ENCODE data around the gene KIF26A. TPM values are rescaled to one million over a fixed set of nuclear protein-coding genes. Genes with fewer than 3 reads are reported as not detected.

The KIF26A gene
- total RNA-seq, 2 experiments from 2014 or later, result 7.7 to 7.9 TPM

- no peak for DNase-seq
- CTCF ChIA-PET, result no interaction called here
- H3K4me3 Mint-ChIP-seq, result no peak overlapping the region
Observed at GRCh38 chr14:104112609-104113571, 25.5 kb upstream of the KIF26A start.

GRCh38 chr14:104113631-104114420, 24.6 kb upstream of the KIF26A start:
- Mint-ChIP-seq H3K27me3 (peaks cover 17% of the 10 kb centered on the region), H3K36me3 (ENCODE audit: low read depth) (no peaks in the 10 kb centered on the region), H3K4me3 (no peak overlapping the region), H3K9me3 (no peaks in the 10 kb centered on the region), H3K4me1 (no peaks in the 10 kb centered on the region), H3K27ac (no peak overlapping the region)
- DNase-seq, result no peak
- CTCF ChIA-PET, result no interaction called here
- POLR2A ChIA-PET, result no interaction called here

More at GRCh38 chr14:104112609-104113571, 25.5 kb upstream of the KIF26A start:
- POLR2A ChIA-PET, result no interaction called here
- H3K36me3 Mint-ChIP-seq (ENCODE audit: low read depth), result no peaks in the 10 kb centered on the region
- peaks cover 8% of the 10 kb centered on the region for H3K27me3 Mint-ChIP-seq
- no peaks in the 10 kb centered on the region for H3K4me1 Mint-ChIP-seq
- H3K9me3 Mint-ChIP-seq, result no peaks in the 10 kb centered on the region
- no peak overlapping the region for H3K27ac Mint-ChIP-seq

GRCh38 chr14:104114421-104115130, 23.8 kb upstream of the KIF26A start:
- DNase-seq, result no peak

DNA sequence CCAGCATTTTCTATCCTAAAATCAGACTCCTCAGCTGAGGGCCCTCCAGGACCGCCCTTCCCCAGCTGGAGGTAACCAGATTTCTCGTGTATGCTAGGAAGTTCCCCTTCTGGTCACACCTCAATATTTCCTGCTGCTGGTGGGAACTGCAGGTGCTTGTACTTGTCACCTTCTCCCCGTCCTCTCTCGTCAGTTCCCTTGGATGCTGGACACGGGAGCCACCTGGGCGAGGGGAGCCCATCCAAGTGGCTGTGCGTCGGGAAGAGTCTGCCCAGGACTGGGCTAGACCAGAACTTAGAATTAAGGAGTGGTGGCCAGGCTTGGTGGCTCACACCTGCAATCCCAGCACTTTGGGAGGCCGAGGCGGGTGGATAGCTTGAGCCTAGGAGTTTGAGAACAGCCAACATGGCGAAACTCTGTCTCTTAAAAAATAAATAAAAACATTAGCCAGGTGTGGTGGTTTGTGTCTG, 23.2 kb upstream of the KIF26A start:
- CTCF ChIA-PET, result no interaction called here
- no peak for DNase-seq

More at GRCh38 chr14:104114421-104115130, 23.8 kb upstream of the KIF26A start:
- peaks cover 18% of the 10 kb centered on the region for H3K27me3 Mint-ChIP-seq
- ChIA-PET POLR2A (no interaction called here), CTCF (no interaction called here)
- H3K36me3 Mint-ChIP-seq (ENCODE audit: low read depth), result no peaks in the 10 kb centered on the region
- H3K9me3 Mint-ChIP-seq, result no peaks in the 10 kb centered on the region
- H3K4me3 Mint-ChIP-seq, result no peak overlapping the region
- H3K4me1 Mint-ChIP-seq, result no peaks in the 10 kb centered on the region
- no peak overlapping the region for H3K27ac Mint-ChIP-seq

DNA sequence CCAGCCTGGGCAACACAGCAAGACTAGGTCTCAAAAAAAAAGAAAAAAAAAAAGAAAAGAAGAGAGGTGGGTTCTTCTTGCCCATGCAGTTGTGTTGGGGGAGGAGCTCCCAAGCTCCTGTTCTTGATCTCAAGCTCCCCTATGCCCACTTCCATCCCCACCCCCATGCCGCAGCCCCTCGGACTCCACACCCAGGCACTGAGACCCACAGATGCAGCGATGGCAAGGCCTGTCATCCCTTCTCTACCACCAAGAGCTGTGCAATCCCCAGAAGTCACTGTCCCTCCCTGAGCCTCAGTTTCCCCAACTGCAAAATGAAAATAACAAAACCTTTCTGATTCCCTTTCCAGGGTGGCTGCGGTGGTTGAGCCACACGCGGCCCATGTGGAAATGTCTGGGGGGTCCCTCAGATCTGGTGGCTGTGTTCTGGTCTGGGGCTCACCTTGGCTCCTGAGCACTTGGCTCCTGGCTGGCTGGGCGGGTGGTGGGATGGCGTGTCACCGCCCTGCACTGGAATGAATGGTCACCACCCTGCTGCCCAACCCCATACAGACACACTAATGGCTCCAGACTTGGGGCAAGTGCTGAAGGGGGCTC, 22.6 kb upstream of the KIF26A start:
- H3K27me3 Mint-ChIP-seq, result peaks cover 27% of the 10 kb centered on the region
- POLR2A ChIA-PET, result no interaction called here
- H3K9me3 Mint-ChIP-seq, result no peaks in the 10 kb centered on the region
- no peak overlapping the region for H3K4me3 Mint-ChIP-seq
- CTCF ChIA-PET, result no interaction called here
- no peaks in the 10 kb centered on the region for H3K4me1 Mint-ChIP-seq
- H3K36me3 Mint-ChIP-seq (ENCODE audit: low read depth), result no peaks in the 10 kb centered on the region
- no peak for DNase-seq
- no peak overlapping the region for H3K27ac Mint-ChIP-seq

More for the DNA sequence above, 23.2 kb upstream of the KIF26A start:
- Mint-ChIP-seq H3K4me1 (no peaks in the 10 kb centered on the region), H3K4me3 (no peak overlapping the region), H3K27me3 (peaks cover 22% of the 10 kb centered on the region), H3K9me3 (no peaks in the 10 kb centered on the region), H3K36me3 (ENCODE audit: low read depth) (no peaks in the 10 kb centered on the region), H3K27ac (no peak overlapping the region)
- POLR2A ChIA-PET, result no interaction called here

DNA sequence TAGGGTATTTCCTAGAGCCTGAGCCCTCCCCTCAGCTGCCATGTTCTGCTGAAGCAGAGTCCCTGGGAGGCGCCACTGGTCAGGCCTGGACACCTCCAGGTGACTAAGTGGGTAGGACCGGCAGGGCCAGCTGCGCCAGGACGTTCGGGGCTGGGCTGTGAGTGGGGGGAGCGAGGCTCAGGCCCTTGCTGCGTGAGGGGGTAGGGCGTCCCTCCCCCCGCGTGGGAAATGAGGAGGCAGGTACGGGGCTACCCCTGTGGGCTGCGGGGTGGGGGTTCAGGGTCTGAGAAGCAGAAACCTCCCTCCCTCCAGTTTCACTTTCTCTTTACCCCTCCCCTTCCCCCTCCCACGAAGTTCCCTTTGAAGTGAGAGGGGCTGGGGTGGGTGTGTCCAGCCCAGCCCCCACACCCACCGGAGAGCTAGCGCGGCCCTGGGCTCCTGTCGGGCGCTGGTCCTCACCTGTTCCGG, 22.1 kb upstream of the KIF26A start:
- H3K27ac Mint-ChIP-seq, result no peak overlapping the region
- H3K9me3 Mint-ChIP-seq, result no peaks in the 10 kb centered on the region
- peaks cover 31% of the 10 kb centered on the region for H3K27me3 Mint-ChIP-seq
- no peak overlapping the region for H3K4me3 Mint-ChIP-seq
- no peaks in the 10 kb centered on the region for H3K4me1 Mint-ChIP-seq
- no peaks in the 10 kb centered on the region for H3K36me3 Mint-ChIP-seq (ENCODE audit: low read depth)
- CTCF ChIA-PET, result no interaction called here
- POLR2A ChIA-PET, result no interaction called here
- DNase-seq, result no peak

GRCh38 chr14:104116756-104117340, 21.5 kb upstream of the KIF26A start:
- no peak for DNase-seq
- no peaks in the 10 kb centered on the region for H3K4me1 Mint-ChIP-seq
- peaks cover 32% of the 10 kb centered on the region for H3K27me3 Mint-ChIP-seq
- no peak overlapping the region for H3K4me3 Mint-ChIP-seq
- H3K36me3 Mint-ChIP-seq (ENCODE audit: low read depth), result no peaks in the 10 kb centered on the region
- ChIA-PET CTCF (no interaction called here), POLR2A (no interaction called here)
- no peak overlapping the region for H3K27ac Mint-ChIP-seq
- H3K9me3 Mint-ChIP-seq, result no peaks in the 10 kb centered on the region

DNA sequence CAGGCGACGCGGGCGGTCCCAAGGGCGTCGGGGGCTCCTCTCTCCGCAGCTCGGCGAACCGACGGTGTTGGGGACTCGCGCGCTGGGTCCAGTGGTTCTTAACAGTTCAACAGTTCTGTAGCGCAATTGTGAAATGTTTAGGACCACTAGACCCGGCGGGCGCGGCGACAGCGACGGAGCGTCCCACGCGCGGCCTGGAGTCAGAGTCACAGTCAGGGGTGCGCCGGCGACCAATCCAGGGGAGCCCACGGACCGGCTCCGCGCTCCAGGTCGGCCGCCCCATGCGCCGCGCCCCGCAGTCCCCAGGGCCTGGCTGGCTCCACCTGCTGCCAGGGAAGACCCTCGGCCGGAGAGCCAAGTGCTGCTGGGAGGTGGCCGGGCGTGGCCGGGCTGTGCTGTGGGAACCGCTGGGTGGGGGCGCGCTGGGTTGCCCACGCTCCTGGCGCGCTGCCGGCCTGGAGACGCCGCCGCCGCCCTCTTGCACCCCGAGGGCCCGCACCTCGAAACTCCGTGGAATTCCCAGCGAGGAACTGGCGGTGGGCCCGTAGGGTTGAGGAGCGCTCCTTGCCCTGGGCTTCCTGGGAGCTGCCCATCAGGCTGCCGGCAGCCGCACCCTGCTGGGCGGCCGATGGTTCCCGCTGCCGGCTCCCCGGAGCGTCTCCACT, 20.9 kb upstream of the KIF26A start:
- CTCF ChIA-PET, result no interaction called here
- Mint-ChIP-seq H3K27me3 (peaks cover 32% of the 10 kb centered on the region), H3K27ac (no peak overlapping the region), H3K4me1 (no peaks in the 10 kb centered on the region), H3K4me3 (no peak overlapping the region), H3K9me3 (no peaks in the 10 kb centered on the region), H3K36me3 (ENCODE audit: low read depth) (no peaks in the 10 kb centered on the region)
- POLR2A ChIA-PET, result no interaction called here
- DNase-seq, result no peak

GRCh38 chr14:104118006-104118844, 20.2 kb upstream of the KIF26A start:
- no peaks in the 10 kb centered on the region for H3K9me3 Mint-ChIP-seq
- no peaks in the 10 kb centered on the region for H3K4me1 Mint-ChIP-seq
- H3K27ac Mint-ChIP-seq, result no peak overlapping the region
- peaks cover 32% of the 10 kb centered on the region for H3K27me3 Mint-ChIP-seq
- ChIA-PET POLR2A (no interaction called here), CTCF (no interaction called here)
- H3K4me3 Mint-ChIP-seq, result no peak overlapping the region
- H3K36me3 Mint-ChIP-seq (ENCODE audit: low read depth), result no peaks in the 10 kb centered on the region
- no peak for DNase-seq

DNA sequence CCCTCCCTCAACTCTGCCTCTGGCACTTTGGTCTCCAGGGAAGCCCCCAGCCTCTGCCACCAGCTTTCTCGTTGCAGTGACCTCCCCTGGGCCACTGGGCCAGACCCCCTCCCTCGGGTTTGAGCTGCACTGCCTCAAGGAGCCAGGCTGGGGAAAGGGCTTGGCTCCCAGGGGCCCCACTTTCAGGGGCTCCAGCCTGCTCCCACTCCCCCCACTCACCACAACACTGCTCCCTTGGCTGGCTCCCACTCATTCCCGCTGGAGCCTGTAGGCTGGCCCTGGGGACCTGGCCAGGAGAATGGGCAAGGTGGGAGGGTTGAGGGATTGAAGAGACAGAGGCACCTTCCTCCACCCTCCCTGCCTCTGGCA, 19.3 kb upstream of the KIF26A start:
- H3K4me1 Mint-ChIP-seq, result no peaks in the 10 kb centered on the region
- peaks cover 1% of the 10 kb centered on the region for H3K9me3 Mint-ChIP-seq
- DNase-seq, result no peak
- H3K4me3 Mint-ChIP-seq, result no peak overlapping the region
- H3K36me3 Mint-ChIP-seq (ENCODE audit: low read depth), result no peaks in the 10 kb centered on the region
- CTCF ChIA-PET, result no interaction called here
- POLR2A ChIA-PET, result no interaction called here
- H3K27ac Mint-ChIP-seq, result no peak overlapping the region
- H3K27me3 Mint-ChIP-seq, result peaks cover 35% of the 10 kb centered on the region

DNA sequence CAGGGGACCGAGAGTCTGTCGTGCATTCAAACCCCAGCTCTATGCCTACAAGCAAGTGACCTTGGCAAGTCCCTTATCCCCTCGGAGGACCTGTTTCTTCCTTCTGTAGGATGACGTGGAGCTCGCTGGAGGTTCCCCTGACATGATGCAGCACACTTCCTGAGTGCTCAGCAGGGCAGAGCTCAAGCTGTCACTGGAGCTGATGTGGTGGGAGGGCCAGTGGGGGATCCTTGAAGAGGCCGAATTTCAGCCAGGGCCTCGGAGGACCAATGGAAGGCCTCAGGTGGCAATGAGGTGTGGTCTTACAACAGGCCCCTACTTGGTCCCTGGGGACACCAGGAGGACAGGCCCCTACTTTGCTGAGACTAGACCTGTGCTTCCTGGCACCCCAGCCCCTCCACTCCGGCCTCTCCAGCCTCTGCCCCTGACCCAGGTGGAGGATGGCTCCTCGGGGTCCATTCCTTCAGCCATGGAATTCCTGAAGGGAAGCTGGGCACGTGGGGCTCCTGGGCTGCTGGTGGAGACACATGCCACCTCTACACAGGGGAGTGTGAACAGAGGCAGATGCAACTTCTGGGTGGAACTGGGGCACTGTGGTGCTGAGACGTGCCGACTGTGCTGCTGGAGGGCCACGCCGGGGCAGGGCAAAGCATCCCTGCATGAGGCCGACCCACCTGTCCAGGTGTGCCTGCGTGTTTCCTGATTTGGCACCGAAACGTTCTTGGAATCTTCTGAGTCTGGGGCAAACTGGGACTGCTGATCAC, 18.7 kb upstream of the KIF26A start:
- ChIA-PET CTCF (no interaction called here), POLR2A (no interaction called here)
- H3K27me3 Mint-ChIP-seq, result peaks cover 36% of the 10 kb centered on the region
- H3K4me3 Mint-ChIP-seq, result no peak overlapping the region
- H3K36me3 Mint-ChIP-seq (ENCODE audit: low read depth), result no peaks in the 10 kb centered on the region
- no peaks in the 10 kb centered on the region for H3K4me1 Mint-ChIP-seq
- H3K9me3 Mint-ChIP-seq, result peaks cover 2% of the 10 kb centered on the region
- DNase-seq, result no peak
- no peak overlapping the region for H3K27ac Mint-ChIP-seq
